ENCODE measurements around the gene SMAD9.

SMAD9 gene

DNA sequence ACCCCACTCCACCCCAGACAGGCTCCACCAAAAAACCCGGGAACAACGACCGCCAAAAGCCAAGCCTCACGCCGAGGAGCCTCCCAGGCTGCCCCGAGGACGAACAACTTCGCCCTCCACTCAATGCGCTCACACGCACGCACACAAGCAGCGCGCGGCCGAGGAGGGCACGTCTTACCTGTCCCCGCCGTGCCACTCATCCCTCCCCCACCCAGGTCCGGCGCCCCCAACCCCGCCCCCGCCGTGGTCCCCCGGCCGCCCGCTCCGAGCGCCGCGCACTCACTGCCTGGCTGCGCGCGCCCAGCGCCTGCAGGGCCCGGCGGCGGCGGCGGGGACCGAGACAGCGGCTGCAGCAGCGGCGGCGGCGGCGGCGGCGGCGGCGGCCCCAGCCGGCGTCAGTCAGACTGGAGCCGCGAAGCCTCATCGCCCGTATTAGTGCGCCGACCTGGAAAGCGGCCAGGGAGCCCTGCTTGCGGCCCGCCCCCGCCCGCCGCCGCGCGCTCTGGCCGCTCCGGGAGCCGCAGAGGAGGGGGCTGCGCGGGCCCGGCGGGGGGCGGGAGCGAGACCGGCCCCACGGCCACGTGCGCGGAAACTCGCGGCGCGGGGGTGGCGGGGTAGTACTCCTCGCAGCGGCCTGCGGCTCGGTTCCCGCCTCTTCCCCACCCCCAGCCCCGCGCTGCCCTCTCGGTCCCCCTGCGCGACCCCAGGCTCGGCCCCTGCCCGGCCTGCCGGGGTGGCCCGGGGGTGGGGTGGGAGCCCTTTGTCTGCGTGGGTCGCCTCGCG is at the start of gene SMAD9:
SMAD9 (minus strand) TSS at position 406 of the 783 bp plus-strand sequence. CDS start 40,549 bp downstream, outside the sequence.
- DNase-seq, result no peak

DNA sequence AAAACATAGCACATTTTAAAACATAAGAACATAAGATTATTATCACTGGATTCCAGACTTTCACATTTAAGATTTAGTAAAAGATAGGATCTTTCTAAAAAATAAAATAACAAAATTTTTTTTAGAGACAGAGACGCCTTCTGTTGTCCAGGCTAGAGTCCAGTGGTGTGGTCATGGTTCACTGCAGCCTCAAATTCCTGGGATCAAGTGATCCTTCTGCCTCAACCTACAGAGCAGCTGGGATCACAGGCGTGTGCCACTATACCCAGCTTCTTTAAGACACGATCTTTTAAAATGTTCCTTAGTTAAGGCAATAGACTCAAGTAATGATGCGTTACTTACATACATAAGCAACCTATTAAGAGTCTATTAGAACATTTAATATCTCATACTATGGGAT is 46.4 kb upstream of the SMAD9 start:
- DNase-seq, result no peak

DNA sequence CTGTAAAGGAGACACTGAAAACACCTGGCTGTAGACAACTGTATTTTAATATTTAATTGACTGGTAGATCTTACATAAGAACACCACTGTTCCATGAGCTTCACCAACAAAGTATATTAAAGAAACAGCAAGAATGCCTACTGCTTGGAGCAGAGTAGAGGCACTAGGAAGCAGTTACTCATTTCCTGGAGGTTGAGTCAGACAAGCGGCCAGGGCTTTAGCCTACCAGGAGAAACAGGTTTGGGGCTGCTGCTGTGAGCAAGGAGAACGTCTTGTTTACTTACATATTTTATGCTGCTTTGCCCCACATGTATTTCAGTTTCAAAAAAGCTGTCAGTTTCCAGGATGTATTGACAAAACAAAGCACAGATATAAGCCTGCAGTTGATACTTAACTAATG is 45.7 kb upstream of the SMAD9 start:
- no peak for DNase-seq

DNA sequence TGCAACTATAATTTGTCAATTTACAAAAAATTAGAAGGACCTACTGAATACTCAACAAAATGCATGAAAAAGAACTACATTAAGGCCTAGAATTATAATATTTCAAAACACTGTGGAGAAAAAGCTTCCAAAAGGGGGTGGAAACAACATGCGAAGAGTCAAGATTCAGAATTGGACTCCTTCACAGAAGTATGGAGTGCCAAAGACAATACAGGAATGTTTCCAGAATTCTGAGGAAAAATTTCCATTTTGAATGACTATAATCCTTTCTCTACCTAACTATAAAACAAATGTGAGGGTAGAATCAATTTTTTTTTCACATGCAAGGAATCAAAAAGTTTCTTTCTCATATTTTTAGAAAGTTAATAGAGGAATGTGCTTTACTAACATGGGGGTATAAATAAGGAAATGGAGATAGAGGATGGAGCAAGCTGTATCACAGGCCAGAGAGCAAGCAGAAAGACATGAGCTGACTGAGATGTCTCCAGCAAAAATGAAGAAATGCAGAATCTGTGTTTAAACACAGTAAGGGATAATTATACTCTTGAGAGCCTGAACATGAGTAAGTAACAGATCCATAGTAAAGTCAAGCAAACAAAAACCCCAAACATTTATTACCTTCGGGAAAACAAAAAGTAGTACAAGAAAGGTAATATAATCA is 39.5 kb upstream of the SMAD9 start:
- DNase-seq, result no peak

DNA sequence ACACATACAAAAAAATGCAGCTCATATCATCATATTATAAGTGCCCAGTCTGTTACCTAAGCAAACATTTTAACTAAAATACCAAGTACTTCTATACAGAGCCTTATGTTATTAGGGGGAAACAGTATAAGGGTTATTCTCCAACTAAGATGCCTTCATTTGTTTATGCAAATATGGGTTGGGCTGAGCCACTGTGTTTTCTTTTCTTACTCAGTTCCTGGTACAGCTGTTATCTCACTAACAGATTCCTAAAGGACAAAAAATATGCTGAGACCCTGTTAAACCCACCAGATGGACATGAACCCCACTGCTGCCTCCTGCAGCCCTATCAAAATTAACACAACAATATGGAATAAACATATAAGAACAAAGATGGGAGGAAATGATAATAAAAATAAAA is 34.5 kb upstream of the SMAD9 start:
- no peak for DNase-seq

DNA sequence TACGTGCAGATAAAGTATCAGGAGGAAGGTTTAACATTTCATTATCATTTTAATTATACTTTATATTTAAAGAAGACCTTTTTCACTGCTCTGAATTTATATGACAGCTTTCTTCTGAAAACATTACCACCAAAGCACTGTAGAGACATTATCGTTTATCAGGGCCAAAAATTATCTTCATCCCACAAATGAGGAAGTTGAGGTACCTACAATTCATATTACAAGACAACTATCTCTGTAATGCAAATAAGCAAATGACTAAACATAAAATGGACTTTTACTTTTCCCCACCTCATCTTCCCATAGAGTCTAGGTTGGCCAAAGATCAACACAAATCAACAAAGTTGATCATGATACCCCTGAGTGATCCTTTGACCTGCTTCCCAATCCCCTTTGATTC is 30.9 kb upstream of the SMAD9 start:
- no peak for DNase-seq

DNA sequence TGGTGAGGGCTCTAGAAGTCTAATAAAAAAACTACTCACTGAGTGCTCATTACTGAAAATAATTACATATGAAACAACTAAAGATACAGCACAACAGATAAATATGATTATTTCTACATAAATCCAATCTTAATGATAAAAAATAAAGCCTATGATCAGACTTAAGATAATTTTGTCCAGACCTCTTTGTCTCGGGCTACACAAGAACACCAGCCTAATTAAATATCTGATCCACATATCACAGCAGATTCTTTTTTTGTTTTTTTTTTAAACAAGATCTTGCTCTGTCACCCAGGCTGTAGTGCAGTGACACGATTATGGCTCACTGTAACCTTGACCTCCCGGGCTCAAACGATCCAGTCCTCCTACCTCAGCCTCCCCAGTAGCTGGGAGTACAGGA is 30.3 kb upstream of the SMAD9 start:
- no peak for DNase-seq

DNA sequence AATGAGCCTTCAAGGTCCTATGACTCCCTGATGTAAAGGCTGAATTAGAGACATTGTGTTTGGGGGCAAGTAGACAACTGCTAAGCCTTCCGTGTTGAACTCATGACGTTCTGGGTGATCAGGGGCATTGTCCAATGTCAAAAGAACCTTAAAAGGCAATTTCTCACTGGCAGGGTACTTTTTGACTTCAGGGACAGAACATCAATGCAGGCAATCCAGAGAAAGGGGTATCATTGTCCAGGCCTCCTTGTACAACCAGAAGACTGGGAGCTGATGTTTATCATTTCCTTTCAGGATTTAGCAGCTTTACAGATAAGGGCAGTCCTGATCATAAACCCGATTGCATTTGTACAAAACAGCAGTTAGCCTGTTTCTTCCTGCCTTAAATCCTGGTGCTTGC is 25.0 kb upstream of the SMAD9 start:
- DNase-seq, result no peak

DNA sequence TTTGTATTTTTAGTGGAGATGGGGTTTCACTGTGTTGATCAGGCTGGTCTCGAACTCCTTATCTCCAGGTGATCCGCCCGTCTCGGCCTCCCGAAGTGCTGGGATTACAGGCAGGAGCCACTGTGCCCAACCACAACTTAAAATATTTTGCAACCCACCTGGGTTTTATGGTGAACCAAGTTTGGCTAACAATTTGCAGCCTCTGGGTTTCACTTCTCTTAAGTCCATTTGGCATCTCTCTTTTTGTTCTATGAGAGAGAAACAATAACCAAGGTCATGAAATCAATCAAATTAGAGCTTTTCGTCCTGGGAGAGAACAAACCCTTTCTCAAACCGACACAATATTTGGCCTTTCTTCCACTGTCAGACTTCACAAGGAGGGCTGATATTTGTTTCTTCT is 5.6 kb upstream of the SMAD9 start:
- no peak for DNase-seq

DNA sequence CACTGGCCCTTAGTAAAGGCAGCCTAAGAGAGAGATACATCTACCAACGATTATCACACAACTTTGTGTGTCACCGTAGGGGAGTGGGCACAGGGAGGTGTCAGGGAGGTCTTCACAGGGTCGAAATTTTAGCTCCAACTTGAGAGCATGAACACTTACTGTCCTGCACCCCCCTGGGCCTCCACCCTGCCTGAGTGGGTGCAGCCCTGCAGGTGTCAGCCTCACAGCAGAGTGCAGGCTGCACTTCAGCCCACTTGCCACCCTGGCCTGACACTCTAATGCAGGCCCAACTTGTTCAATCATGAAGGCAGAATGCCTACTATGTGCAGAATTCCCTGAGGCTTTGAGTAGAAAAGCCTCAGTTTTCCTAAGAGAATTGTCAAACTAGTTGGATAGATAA is 4.0 kb upstream of the SMAD9 start:
- DNase-seq, result no peak

DNA sequence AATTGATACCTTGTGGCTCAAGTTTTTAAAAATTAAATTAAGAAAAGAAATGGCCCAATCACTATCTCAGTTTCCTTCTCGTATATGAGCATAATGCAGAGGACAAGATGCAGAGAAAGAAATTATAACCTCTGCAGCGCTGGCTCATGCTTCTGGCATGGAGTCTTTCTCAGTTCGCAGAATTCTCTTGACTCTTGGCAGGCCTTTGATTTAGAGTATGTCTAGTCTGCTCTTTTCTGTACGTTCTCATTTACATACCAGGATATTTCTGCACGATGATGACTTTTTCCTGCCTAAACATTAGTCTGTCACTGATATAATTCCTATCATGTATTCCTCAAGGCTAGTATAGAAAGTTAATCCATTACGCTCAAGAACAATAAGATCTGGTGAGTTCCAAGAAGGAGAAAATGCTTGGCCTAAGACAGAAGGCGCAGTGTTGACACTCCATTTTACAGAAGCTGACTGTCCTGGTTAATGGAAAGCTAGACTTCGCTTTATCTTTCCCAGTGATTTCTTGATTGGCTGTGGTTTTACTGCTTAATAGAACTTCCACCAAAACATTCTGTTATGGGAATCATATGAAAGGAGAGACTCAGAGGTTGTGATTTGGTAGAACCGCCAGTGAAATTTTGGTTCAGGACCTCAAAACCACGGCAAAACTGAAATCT is 1.7 kb upstream of the SMAD9 start:
- no peak for DNase-seq

DNA sequence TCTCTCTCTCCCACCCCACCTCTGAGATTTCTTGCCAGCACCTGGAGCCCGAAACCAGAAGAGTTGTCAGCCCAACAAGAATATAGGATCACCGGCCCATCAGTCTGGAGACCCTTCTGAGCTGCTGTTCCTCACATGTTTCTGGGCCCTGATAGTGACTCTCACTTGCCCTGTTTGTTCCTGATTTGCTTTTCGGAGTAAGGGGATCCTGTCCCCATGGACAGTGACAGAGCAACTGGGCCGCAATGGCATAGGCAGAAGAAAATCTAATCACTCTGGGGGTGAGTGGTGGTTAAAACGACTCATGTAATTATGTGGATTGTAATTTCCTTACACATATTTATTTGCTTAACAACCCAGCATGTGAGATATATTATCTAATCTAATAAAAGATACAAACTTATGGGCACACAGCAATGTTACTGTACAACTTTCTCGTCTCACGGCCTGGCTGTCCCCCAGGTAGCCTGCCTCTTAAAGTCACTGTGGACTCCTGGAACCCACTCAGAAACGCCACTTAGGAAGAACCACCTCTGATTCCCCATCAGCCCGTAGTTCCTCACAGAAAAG is 663 bp upstream of the SMAD9 start:
- no peak for DNase-seq

DNA sequence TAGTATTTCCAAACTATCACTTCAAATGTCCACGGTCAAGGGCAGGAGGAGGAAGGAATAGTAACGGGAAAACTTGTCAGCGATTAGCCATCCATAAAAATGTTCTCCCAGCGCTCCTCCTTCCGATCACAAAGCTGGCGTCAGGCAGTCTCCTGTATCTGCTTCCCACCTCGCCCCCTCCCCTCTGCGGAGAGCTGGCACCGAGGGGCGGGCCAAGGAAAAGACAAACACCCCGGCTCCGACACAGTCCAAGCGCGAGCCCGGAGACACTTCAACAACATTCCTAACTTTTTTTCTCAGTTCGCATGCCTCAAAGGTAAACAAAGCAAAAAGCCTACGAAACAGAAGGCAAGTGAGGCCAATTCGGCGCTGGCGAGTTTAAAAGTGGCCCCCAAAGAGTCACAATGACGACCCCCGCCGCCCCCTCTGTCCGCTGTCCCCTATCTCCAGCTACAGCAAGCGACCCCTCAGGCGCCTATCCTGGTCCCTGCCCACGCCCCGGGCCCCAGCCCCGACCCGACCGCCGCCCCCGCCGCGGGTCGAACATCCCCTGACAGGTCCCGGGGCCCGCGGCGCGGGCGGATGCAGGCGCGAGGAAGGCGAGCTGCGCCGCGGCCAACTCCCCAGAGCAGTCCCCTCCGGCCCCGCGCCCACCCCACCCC is 736 bp downstream of the SMAD9 start:
- no peak for DNase-seq

DNA sequence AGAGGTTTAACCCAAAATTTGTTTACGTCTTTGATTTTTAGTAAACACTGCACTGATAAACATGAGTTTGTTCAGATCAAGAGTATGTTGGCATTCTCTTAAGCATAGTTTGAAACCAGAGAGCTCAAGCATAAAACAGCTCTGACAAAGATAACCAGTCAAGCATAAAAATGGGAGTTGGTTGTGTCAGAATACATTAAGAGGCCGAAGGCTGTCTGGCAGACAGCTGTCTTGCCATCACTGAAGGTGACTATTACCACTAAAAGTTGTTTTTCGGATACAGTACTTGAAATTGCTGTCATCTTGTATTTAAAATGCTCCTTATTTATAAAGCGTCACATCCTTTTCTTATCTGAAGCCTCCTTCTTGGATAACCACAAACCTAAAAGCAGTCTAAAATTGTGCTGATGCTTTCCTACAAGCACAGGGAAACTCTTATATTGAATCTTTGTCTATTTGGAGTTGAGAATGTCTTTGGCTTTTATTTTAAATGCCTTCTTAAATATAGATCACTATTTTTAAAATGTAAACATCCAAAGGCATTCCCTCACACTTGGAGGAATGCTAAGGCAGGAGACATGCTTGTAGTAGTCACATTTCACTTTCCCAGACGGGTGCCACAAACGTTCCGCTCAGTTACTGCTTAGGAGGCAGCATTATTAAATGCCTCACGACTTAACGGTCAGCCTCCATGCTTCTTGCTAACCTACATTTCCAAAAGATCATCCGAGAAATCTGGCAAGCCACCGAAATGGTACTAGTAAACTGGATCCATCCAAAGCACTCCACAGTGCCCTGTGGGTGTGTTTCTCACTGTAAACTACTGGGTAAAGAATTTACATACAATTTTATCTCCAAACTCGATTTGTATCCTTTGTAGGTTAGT is 1.5 kb downstream of the SMAD9 start:
- no peak for DNase-seq

DNA sequence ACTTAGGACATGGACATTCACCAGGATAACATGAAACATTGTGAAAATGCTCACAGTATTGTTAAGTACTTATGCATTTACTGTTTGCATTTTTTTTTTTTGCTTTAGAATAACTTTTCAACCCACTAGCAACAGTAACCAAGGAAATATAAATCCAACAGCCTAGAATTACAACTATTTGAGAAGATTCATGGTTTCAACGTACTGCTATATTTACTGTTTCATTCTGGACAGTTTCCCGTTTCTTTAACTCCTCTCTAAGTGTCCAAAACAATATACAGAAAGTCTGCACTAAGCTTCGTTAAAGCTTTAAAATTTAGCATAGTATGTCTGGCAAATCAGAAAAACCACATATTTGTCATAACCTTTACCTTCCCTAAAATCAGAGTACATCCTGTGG is 2.7 kb downstream of the SMAD9 start:
- DNase-seq, result no peak

DNA sequence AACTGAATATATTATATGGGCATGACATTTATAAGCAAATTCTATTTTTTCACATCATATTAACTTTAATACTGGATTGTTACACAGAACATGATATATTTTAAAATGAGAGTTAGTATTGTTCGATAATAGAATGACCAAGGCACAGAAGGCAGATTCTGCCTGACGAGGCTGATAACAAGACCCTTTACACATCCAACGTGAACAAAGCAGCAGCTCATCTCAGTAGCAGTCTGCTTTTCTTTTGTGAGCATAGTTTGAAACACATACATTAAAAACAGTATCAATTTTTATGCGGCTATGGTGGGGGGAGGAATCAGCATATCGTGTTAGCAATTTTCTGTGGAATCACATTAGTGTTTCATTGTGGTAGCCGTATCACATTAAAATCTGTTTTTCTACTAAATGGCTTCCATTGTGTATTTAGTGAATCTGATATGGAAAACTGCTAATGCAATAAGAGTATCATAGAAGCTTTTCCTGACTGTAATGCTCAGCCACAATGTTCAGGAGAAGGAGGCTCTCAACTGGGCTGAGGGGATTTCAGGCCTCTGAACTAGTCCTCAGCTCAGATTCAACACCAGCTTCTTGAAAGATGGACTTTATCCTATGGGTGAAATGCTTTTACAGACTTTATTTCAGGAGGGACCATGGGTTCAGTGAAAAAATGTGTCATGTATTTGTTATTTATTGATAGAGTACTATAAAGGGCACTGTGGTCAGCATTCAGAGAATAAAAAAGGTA is 4.0 kb downstream of the SMAD9 start:
- no peak for DNase-seq

DNA sequence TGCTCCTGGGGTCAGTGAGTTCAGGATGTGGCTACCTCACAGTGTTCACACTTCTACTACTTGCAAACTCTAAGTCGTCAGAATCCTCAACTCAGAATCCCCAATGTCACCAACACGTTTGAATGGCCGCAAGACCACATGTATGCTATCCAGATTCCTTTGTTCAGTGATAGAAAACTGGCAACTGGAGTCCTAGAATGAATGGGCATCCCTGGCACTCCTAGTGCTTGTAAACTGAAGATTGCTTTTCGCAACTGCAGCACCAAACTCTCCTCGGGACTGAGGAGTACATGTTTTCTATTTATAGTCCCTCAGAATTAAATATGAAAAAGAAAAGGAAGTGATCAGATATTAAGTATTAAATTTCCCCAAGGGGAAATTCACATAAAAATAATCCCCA is 4.9 kb downstream of the SMAD9 start:
- DNase-seq, result no peak

DNA sequence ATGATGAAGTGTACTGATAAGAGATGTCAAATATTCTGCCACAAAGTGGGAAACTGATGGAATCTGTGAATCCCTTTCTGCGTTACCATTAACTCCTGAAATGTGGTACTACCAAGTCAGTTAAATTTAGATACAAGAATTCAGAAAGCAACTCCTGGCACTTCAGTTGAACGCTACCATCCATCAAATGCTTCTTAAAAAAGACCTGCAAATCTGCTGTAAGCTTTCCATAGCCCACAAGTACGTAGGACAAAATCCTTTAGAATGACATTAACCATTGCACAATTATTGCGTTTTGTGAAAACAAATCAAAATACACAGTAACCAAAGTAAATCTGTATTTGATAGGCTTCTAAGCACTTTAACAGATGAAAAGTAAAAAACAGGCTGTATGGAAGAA is 5.4 kb downstream of the SMAD9 start:
- DNase-seq, result no peak

DNA sequence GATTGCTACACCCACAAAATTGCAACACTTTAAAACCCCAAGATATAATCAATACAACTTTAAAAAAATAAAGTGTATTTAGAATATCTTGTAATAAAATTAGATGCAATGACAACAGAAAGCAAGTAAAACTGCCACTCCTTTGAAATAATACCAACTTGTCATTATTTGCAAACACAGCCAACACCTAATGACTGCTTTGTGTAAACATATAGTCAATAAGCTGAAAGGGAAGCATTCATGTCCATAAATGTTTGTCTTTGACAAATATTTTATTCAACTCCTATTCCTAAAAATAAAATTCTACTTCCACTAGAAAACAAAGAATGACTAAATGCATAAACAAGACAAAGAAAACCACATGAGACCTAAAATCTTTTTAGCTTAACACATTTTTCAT is 6.6 kb downstream of the SMAD9 start:
- no peak for DNase-seq

DNA sequence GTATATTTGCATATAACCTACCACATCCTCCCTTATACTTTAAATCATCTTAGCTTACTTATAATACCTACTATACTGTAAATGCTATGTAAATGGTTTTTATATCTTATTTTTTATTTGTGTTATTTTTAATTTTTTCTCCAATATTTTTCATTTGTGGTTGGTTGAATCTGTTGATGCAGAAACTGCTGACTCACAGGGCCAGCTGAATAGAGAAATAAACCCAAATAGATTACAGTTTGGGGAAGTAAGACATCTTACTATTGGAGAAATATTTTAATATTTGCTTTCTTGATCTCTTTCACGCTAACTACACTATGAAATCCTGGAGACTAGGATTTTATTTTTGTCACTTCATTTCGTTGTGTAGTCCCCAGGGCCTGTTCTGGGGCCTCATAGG is 7.1 kb downstream of the SMAD9 start:
- no peak for DNase-seq

DNA sequence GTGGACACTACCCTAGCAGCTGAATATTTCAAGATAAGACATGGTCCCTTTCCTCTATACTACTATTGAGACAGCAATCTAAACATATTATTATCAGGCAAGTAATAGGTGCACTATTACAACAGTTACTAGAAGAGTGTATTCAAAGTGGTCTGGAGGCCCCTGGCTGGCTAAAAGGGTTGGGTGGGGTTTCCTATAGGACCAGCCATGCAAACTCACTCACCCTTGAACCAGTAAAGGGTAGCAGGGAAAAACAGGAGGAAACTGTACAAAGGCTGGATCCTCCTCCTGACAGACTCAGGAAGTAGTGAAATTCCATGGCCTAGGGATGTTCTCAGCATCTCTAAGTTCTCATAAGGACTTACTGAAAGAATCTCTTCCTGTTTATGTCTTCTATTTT is 7.7 kb downstream of the SMAD9 start:
- no peak for DNase-seq

DNA sequence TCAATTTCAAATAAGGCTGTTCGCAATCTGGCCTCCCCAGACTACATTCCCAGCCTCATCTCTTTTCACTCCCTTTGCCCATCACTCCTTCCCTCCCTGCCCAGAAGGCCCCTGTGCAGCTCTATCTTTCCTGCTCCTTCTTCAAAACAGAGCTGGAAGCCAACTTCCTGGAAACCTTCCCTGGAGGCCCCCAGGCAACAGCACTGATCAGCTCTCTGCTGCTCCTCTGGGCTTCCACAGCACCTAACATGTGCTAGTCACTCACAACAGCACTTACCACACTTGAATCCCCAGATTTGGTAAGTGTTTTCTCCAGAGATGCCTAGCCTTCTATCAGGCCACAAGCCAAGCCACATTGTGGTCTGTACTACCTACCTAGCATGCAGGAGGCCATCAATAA is 9.5 kb downstream of the SMAD9 start:
- no peak for DNase-seq
